Astrocyte (in vitro differentiated cells and primary cell): ENCODE measurements around the gene AFMID.

Experiments
- EZH2 ChIP-seq: IDR thresholded peaks from 2 replicates; pipeline ENCODE4 v1.6.1; 2012; ENCODE audit warnings: mild to moderate bottlenecking, low read length, inconsistent platforms; ENCODE audit not compliant: insufficient read depth
- TF ChIP-seq, protein P1 (sequence below): IDR thresholded peaks from 2 replicates; pipeline ENCODE4 v1.5.1; 2011; ENCODE audit warnings: low read depth, mild to moderate bottlenecking, inconsistent platforms, low read length, moderate library complexity; ENCODE audit not compliant: insufficient read depth

DNA sequence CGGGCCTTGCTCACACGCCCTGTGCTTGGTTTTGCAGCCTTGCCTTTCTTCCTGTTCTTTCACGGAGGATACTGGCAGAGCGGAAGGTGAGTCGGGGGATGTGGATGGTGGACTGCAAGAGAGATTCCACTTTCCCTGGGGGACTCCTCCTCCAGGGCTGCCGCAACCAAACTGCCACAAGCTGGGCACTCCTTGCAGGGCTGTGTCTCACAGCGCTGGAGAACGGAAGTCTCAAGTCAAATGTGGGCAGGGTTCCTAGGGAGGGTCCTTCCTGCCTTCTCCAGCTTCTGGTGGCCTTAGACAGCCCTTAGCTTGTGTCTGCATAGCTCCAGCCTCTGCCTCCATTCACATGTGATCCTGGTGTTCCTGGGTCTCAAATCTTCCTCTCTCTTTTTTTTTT lies 15.5 kb downstream of the AFMID start:
- TF ChIP-seq EZH2 = no peak
- TF ChIP-seq, protein P1, sequence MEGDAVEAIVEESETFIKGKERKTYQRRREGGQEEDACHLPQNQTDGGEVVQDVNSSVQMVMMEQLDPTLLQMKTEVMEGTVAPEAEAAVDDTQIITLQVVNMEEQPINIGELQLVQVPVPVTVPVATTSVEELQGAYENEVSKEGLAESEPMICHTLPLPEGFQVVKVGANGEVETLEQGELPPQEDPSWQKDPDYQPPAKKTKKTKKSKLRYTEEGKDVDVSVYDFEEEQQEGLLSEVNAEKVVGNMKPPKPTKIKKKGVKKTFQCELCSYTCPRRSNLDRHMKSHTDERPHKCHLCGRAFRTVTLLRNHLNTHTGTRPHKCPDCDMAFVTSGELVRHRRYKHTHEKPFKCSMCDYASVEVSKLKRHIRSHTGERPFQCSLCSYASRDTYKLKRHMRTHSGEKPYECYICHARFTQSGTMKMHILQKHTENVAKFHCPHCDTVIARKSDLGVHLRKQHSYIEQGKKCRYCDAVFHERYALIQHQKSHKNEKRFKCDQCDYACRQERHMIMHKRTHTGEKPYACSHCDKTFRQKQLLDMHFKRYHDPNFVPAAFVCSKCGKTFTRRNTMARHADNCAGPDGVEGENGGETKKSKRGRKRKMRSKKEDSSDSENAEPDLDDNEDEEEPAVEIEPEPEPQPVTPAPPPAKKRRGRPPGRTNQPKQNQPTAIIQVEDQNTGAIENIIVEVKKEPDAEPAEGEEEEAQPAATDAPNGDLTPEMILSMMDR = no peak
